ENCODE measurements around the gene PRKAR1B. TPM values are rescaled to one million over a fixed set of nuclear protein-coding genes. Genes with fewer than 3 reads are reported as not detected.

The PRKAR1B gene
- total RNA-seq, 1 experiment from 2014 or later = 27.2 TPM

- H3K4me3 ChIP-seq (ENCODE audit: low read depth, low read length, poor library complexity, severe bottlenecking) = no peak overlapping the region
- no peaks in the 10 kb centered on the region for H3K36me3 ChIP-seq (ENCODE audit: insufficient read depth, low read length, poor library complexity, severe bottlenecking)
- CTCF ChIA-PET = no interaction called here
These were observed 132.7 kb downstream of the PRKAR1B start for GRCh38 chr7:594212-594913.

DNA sequence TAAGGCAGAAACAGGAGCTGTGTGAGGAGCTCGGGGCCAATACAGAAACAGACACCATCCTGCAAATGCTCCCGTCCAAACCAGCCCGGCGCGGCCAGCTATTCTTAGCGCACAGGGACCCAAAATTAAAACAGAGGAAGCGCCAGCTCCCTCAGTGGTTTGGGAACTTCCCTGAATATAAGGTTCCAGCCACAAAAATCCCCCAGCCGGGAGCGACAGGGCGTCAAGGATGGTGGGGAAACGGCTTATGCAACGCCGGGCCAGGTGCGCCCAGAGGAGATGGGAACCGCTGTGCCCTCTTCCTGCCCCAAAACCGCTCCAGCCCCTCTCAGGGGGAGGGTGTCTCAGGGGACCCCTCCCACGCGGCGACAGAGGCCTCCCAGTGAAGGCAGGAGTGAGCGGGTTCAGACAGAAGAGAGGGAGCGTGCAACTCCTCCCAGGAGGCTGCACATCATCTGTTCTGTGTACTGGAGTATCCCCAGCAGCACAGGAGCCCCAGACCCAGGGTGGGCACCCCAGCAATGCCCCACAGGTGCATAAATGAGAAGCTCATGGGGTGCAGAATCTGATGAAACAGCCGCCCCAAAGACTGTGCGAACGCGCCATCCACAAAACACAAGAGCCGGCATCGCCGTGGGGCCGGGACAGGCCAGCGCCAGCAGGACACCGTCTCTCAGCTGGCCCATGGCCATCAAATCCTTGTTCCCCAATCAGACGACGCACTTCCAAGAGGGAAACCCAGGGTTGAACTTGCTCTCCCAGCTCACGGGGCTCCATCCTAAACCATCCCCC lies 133.6 kb downstream of the PRKAR1B start:
- ChIA-PET CTCF (no interaction called here), POLR2A (ENCODE audit: low non-redundant PET) (no interaction called here)
- Histone ChIP-seq H3K36me3 (ENCODE audit: insufficient read depth, low read length, poor library complexity, severe bottlenecking) (no peaks in the 10 kb centered on the region), H3K4me3 (ENCODE audit: low read depth, low read length, poor library complexity, severe bottlenecking) (no peak overlapping the region), H3K27me3 (replicated peaks; ENCODE audit: insufficient read depth, low read depth, low read length, poor library complexity) (no peaks in the 10 kb centered on the region), H3K27ac (ENCODE audit: low read depth, low read length, poor library complexity, severe bottlenecking) (no peak overlapping the region), H3K4me1 (ENCODE audit: insufficient read depth, low read length, poor library complexity, severe bottlenecking) (no peaks in the 10 kb centered on the region), H3K9me3 (ENCODE audit: low read depth, low read length, poor library complexity, severe bottlenecking) (no peaks in the 10 kb centered on the region)
- intact Hi-C loops (cut with micrococcal nuclease; ENCODE audit: unreplicated experiment) = no loop called here
- DNase-seq (ENCODE audit: low spot score) = no peak
- BruUV-seq (replicated peaks) = no TSS peak
- TF ChIP-seq, protein P1, sequence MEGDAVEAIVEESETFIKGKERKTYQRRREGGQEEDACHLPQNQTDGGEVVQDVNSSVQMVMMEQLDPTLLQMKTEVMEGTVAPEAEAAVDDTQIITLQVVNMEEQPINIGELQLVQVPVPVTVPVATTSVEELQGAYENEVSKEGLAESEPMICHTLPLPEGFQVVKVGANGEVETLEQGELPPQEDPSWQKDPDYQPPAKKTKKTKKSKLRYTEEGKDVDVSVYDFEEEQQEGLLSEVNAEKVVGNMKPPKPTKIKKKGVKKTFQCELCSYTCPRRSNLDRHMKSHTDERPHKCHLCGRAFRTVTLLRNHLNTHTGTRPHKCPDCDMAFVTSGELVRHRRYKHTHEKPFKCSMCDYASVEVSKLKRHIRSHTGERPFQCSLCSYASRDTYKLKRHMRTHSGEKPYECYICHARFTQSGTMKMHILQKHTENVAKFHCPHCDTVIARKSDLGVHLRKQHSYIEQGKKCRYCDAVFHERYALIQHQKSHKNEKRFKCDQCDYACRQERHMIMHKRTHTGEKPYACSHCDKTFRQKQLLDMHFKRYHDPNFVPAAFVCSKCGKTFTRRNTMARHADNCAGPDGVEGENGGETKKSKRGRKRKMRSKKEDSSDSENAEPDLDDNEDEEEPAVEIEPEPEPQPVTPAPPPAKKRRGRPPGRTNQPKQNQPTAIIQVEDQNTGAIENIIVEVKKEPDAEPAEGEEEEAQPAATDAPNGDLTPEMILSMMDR (conservative IDR thresholded peaks at IDR 0.05; ENCODE audit: low read depth, low read length) = no peak
- no peak for TF ChIP-seq EZH2 (IDR thresholded peaks at IDR 0.05; ENCODE audit: borderline replicate concordance, low read depth, low read length, poor library complexity, severe bottlenecking)

More at GRCh38 chr7:594212-594913, 132.7 kb downstream of the PRKAR1B start:
- H3K9me3 ChIP-seq (ENCODE audit: low read depth, low read length, poor library complexity, severe bottlenecking) = no peaks in the 10 kb centered on the region
- POLR2A ChIA-PET (ENCODE audit: low non-redundant PET) = no interaction called here
- TF ChIP-seq EZH2 (IDR thresholded peaks at IDR 0.05; ENCODE audit: borderline replicate concordance, low read depth, low read length, poor library complexity, severe bottlenecking) = no peak
- TF ChIP-seq, protein P1 (conservative IDR thresholded peaks at IDR 0.05; ENCODE audit: low read depth, low read length) = no peak
- no peak for DNase-seq (ENCODE audit: low spot score)
- H3K4me1 ChIP-seq (ENCODE audit: insufficient read depth, low read length, poor library complexity, severe bottlenecking) = no peaks in the 10 kb centered on the region
- H3K27me3 ChIP-seq (replicated peaks; ENCODE audit: insufficient read depth, low read depth, low read length, poor library complexity) = no peaks in the 10 kb centered on the region
- H3K27ac ChIP-seq (ENCODE audit: low read depth, low read length, poor library complexity, severe bottlenecking) = no peak overlapping the region
- intact Hi-C loops (cut with micrococcal nuclease; ENCODE audit: unreplicated experiment) = no loop called here
- BruUV-seq (replicated peaks) = no TSS peak

DNA sequence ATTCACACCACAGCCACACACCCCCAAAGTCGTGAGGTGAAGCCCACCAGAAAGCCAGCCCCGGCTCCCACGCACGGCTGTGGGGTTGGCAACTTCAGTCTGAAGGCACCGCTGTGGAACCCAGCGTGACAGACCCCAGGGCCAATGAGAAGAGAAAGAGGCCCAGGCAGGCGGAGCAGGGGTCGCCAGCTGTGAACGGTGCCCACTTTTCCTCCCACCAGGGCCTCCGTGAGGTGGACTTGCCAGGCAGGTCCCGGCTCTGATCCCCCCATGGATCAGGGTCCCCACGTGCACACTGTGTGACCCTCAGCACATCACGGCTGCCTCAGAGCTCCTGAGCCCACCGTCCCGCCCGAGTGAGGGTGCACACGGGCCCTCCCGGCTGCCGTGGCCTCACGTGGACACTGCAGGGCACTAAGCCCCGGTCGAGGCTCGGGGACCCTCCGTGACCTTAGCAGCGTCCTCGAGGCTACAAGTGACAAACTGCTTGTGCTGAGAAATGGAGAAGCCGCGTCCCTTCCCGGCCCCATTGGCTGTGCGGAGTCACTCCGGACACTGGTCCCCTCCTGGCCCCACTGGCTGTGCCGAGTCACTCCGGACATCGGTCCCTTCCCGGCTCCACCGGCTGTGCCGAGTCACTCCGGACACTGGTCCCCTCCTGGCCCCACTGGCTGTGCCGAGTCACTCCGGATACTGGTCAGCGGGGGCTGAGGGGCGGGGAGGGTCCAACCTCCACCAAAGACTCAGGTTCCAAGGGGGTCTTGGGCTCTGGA lies 135.0 kb downstream of the PRKAR1B start:
- Histone ChIP-seq H3K9me3 (ENCODE audit: low read depth, low read length, poor library complexity, severe bottlenecking) (no peaks in the 10 kb centered on the region), H3K36me3 (ENCODE audit: insufficient read depth, low read length, poor library complexity, severe bottlenecking) (no peaks in the 10 kb centered on the region), H3K27ac (ENCODE audit: low read depth, low read length, poor library complexity, severe bottlenecking) (no peak overlapping the region), H3K4me1 (ENCODE audit: insufficient read depth, low read length, poor library complexity, severe bottlenecking) (no peaks in the 10 kb centered on the region), H3K4me3 (ENCODE audit: low read depth, low read length, poor library complexity, severe bottlenecking) (no peak overlapping the region), H3K27me3 (replicated peaks; ENCODE audit: insufficient read depth, low read depth, low read length, poor library complexity) (no peaks in the 10 kb centered on the region)
- no peak for TF ChIP-seq EZH2 (IDR thresholded peaks at IDR 0.05; ENCODE audit: borderline replicate concordance, low read depth, low read length, poor library complexity, severe bottlenecking)
- TF ChIP-seq, protein P1 (conservative IDR thresholded peaks at IDR 0.05; ENCODE audit: low read depth, low read length) = no peak
- intact Hi-C loops (cut with micrococcal nuclease; ENCODE audit: unreplicated experiment) = no loop called here
- no TSS peak for BruUV-seq (replicated peaks)
- ChIA-PET POLR2A (ENCODE audit: low non-redundant PET) (interaction anchor here (0.5 to 0.6 kb wide), 2 partner anchors 220 to 362 kb away, joined by 3 to 16 read pairs; no protein-coding TSS in a partner anchor), CTCF (no interaction called here)
- DNase-seq (ENCODE audit: low spot score) = no peak

All from A673 (cell line).